Stimulated activated naive CD4-positive, alpha-beta T cell (primary cell): ENCODE data around the gene NRP2.
A peak's percentile ranks its signal among the peaks of the same experiment; 100 is the strongest.

Source experiments
- DNase-seq, 6 experiments: peaks; one replicate each; lab custom pipeline; 2025; lab: John Stamatoyannopoulos, UW

The NRP2 gene

GRCh38 chr2:205682239-205682970 is at the start of gene NRP2:
TSS of gene NRP2 (plus strand) at chr2:205682501. CDS start at chr2:205683291, 790 bp downstream.
- peak in 3 of 6 experiments; percentile 16 to 49 (median 47) for DNase-seq

- no peak for DNase-seq
Observed at GRCh38 chr2:205633994-205634393, 48.3 kb upstream of the NRP2 start.

GRCh38 chr2:205636549-205637319 is 45.6 kb upstream of the NRP2 start:
- DNase-seq = no peak

DNA sequence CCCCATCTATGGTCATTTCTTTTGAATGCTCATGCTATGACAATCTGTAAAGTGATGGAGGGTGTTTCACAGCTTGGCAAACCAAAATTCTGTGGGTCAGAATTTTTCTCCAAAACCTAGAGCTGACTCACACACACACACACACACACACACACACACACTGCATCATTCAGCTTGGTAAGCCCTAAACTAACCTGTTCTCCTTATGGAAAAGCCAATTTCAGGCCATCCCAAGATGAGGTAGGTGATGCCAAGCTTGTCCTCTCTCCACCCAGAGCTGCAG is 45.0 kb upstream of the NRP2 start:
- DNase-seq = no peak

GRCh38 chr2:205637779-205638503 is 44.4 kb upstream of the NRP2 start:
- DNase-seq = no peak

- DNase-seq = no peak
Observed at GRCh38 chr2:205640716-205641115, 41.6 kb upstream of the NRP2 start.

DNA sequence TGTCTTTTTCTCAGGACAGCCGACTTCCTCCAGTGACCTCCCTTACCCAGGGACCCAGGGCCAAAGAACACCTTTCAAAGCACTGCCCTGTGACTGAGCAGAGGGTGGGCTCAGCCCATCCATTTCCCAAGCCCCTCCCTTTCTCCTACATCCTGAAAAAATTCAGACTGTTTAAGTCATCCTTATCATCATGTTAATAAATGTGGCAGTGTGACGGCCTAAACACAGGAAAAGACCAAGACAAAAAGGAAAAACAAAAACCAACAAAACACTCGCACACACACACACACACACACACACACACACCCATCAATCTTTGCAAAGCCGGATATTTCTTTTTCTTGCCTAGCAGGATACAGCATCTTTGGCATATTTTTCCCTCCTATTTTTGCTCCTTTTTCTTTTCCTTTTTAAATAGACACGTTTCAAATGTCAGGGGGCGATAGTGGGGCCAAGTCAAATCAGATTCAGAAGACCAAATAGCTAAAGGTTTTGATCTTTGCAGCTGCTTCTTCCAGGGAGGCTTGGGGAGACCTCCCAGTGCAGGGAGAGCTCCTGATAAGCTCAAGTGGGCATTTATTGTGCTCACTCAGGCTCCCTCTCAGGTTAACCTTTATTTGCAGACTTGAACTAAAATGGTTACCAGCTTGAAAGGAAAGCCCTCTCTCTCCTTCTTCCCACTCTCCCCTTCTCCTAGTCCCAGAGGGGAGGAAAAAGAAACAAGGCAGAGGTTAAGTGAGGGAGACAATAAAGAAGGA is 39.5 kb upstream of the NRP2 start:
- DNase-seq = no peak

- DNase-seq = no peak
Observed at GRCh38 chr2:205643391-205643885, 38.9 kb upstream of the NRP2 start.

DNA sequence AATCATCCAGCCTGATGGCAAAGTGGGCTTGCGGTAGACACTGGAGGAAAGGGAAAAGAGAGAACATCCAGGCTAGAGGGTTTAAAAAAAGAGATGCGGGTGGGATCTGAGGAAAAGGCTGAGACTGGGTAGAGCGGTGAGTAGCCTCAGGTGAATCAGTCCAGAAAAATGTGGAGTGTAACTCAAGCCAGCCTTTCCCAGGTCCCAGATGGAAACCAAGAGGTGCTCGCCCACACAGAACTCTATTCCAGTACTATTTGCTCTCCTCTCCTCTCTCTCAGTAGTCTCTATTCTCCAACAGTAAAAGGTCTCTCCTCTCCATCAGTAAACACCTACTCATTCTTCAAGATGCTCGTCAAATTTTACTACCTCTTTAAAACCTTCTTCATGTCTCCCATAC is 38.3 kb upstream of the NRP2 start:
- DNase-seq = no peak

DNA sequence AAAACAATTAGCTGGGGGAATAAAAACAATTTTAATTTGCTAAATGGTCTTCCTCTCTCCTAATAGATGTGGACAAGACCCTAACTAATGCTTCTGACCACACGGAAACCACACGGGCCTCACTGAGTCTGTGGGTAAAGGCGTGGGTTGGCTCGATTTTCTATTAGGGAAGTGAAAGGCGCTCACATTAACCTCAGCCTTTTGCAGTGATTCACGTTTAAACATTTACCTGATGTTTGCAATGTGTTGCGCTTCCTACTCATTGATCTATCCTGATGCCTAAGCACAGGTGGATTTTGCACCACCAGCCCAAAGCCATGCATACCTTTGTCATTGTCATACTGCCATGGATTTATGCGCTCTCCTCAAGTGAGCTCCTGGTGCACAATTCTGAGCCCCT is 35.6 kb upstream of the NRP2 start:
- DNase-seq = no peak

GRCh38 chr2:205650450-205650849 is 31.9 kb upstream of the NRP2 start:
- no peak for DNase-seq

- DNase-seq = no peak
Observed at GRCh38 chr2:205650931-205651330, 31.4 kb upstream of the NRP2 start.

- DNase-seq = no peak
Observed at GRCh38 chr2:205651719-205652118, 30.6 kb upstream of the NRP2 start.

- no peak for DNase-seq
Observed at GRCh38 chr2:205654878-205655605, 27.3 kb upstream of the NRP2 start.

DNA sequence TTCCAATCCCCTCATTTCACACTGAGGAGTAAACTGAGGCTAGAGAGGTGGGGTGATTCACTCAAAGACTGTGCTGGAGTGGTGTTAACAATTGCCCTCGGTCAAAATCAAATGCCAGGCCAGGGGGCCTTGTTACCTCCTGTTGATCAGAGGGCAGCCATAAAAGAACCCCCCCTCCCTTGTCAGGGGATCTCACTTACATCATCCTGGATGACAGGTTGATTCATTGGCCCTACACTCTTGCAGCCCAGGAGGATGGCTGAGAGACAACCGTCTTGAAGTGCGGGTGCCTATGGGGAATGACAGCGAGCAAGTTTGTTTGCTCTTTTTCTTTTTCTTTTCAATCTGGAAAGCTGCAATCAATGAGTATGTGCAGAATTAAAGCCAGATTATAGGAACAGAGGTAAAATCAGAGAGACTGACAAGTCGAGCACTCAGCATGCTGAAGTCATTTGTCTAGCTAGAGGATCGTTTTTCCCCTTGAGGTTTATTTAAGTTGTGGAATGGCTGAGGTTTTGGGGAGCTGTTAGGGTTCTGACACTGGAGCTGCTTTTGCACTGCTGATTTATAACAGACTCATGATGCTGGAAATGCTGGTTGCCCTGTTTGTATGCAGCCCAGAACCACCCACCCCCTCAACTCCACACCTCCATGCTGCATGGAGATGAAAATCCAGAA is 26.4 kb upstream of the NRP2 start:
- no peak for DNase-seq

DNA sequence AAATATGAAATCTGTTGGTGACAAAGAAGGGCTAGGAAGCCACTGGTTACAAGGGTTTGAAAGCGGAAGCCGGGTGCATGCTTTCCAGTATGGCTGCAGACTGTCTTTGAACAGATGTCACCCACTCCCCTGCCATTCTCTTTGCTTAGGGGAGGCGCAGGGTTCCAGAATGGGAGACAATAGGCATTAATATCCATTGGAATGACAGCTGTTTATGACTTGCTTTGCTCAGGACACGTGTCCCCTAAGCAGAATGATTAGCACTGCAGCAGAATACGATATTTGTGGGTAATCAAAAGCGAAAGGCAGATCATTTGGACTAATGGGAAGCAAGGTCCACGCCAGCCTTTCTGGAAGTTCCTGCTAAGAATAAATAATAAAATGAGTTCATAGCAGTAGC is 25.8 kb upstream of the NRP2 start:
- DNase-seq = no peak

- DNase-seq = no peak
Observed at GRCh38 chr2:205656941-205657340, 25.4 kb upstream of the NRP2 start.

DNA sequence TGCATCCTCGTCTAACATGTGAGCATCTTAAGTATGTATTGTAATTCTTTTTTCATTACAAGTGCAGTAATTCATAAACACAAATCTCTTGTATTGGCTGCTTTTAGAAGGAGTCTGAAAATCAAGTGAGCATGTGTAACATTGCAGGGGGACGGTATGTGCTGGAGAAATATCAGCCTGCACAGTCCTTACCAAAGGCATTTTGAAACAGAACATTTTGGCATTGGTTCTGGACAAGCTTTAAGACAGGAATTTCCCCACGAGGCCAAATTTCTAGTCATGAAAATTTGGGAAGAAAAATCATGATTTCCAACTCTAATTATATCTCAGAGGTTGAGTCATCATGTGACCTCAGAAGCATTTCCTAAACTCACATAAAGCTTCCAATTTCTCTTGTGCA is 24.7 kb upstream of the NRP2 start:
- no peak for DNase-seq

DNA sequence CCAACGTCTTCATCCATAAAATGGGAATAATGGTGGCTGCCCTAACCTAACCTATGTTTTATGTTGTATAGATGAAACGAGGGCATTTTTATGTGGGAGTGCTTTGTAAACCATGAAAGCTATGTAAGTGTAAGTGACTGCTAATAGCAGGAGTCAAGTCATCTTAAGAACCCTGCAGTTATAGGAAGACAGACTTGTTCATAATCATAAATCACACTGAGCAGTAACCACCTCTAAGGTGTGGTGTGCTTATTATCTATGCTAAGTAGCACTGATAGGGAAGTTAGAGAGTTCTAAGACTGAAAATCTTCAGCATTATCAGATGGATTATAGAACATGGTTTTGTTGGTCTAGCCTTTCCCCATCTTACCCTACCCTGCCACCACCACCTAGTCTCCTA is 24.2 kb upstream of the NRP2 start:
- DNase-seq = no peak

- DNase-seq = no peak
Observed at GRCh38 chr2:205658572-205658971, 23.7 kb upstream of the NRP2 start.

DNA sequence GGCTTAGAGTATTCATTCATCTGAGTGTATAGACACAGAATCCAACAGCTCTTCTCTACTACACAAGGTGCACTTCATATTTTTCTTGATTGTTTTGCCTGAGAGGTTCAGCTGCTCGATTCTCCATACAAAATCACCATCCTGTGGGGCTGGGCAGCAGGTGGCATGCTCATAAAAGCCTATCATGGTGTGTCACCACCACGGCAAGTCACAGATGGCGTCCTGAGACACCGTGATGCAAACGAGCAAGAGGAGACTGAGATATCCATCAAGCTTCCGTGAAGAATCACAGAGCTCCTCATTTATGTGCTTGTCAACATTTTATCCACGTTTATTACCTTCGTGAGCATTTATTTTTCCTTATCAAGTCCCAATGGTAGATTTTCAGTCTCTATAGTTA is 22.4 kb upstream of the NRP2 start:
- DNase-seq = no peak
